GM19240 (cell line): Measurements from ENCODE around the gene SAA1.
"Not testable (repeated sequence)": the region's sequence is repeated elsewhere in the genome, so short reads cannot be mapped to it uniquely, and the experiment has no call there.

Source experiments
- DNase-seq: peaks from one replicate; pipeline ENCODE4 v3.0.0; 2011; ENCODE audit warnings: low spot score; ENCODE audit not compliant: insufficient read length

SAA1 gene

GRCh38 chr11:18259259-18259658, 6.8 kb upstream of the SAA1 start:
- no peak for DNase-seq

GRCh38 chr11:18261721-18262120, 4.3 kb upstream of the SAA1 start:
- no peak for DNase-seq

- DNase-seq, result not testable (repeated sequence)
Measured at GRCh38 chr11:18262681-18263350, 3.2 kb upstream of the SAA1 start.

GRCh38 chr11:18264035-18264434, 2.0 kb upstream of the SAA1 start:
- DNase-seq, result no peak

GRCh38 chr11:18264677-18265555, 1.1 kb upstream of the SAA1 start:
- DNase-seq, result no peak

GRCh38 chr11:18267335-18268133, 1.5 kb downstream of the SAA1 start:
- not testable (repeated sequence) for DNase-seq

GRCh38 chr11:18269252-18269651, 3.2 kb downstream of the SAA1 start:
- not testable (repeated sequence) for DNase-seq

GRCh38 chr11:18270102-18270501, 4.0 kb downstream of the SAA1 start:
- DNase-seq, result no peak

GRCh38 chr11:18271206-18271605, 5.1 kb downstream of the SAA1 start:
- no peak for DNase-seq

- no peak for DNase-seq
Measured at GRCh38 chr11:18277565-18278271, 11.7 kb downstream of the SAA1 start.

GRCh38 chr11:18280438-18281045, 14.5 kb downstream of the SAA1 start:
- peak; percentile 27 for DNase-seq

- DNase-seq, result no peak
Measured at GRCh38 chr11:18282626-18283025, 16.6 kb downstream of the SAA1 start.

- no peak for DNase-seq
Measured at GRCh38 chr11:18285841-18286240, 19.8 kb downstream of the SAA1 start.

- no peak for DNase-seq
Measured at GRCh38 chr11:18288911-18289310, 22.8 kb downstream of the SAA1 start.

GRCh38 chr11:18294862-18295261, 28.8 kb downstream of the SAA1 start:
- DNase-seq, result no peak

GRCh38 chr11:18295316-18295715, 29.3 kb downstream of the SAA1 start:
- no peak for DNase-seq

GRCh38 chr11:18299721-18300120, 33.7 kb downstream of the SAA1 start:
- DNase-seq, result no peak

- no peak for DNase-seq
Measured at GRCh38 chr11:18304745-18305144, 38.7 kb downstream of the SAA1 start.

GRCh38 chr11:18307461-18308139, 41.5 kb downstream of the SAA1 start:
- no peak for DNase-seq

- DNase-seq, result no peak
Measured at GRCh38 chr11:18308242-18308641, 42.2 kb downstream of the SAA1 start.
